ENCODE measurements around the gene SLC6A12.

DNA sequence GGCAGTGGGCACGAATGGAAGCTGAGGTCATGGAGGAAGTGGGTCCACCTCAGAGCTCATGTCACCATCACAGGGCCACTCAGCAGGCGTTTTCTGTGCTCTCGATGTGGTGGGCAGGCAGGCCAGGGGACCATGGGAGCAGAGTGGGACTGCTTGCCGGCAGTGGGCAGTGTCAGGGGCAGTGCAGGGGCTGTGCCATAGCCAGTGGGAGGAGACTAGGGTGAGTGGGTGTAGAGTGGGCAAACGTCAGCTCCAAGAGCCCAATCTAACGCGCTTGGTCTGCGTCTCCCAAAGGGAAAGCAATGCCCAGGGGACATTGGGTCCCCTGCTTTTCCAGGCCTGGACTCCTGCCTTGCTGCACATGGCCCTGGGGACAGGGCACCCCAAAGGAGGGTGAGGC lies 58.3 kb downstream of the SLC6A12 start:
- TF ChIP-seq, protein P1, sequence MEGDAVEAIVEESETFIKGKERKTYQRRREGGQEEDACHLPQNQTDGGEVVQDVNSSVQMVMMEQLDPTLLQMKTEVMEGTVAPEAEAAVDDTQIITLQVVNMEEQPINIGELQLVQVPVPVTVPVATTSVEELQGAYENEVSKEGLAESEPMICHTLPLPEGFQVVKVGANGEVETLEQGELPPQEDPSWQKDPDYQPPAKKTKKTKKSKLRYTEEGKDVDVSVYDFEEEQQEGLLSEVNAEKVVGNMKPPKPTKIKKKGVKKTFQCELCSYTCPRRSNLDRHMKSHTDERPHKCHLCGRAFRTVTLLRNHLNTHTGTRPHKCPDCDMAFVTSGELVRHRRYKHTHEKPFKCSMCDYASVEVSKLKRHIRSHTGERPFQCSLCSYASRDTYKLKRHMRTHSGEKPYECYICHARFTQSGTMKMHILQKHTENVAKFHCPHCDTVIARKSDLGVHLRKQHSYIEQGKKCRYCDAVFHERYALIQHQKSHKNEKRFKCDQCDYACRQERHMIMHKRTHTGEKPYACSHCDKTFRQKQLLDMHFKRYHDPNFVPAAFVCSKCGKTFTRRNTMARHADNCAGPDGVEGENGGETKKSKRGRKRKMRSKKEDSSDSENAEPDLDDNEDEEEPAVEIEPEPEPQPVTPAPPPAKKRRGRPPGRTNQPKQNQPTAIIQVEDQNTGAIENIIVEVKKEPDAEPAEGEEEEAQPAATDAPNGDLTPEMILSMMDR (IDR thresholded peaks at IDR 0.05), result no peak
- TF ChIP-seq POLR2A (IDR thresholded peaks at IDR 0.05; ENCODE audit: low read depth), result no peak

Data from esophagus muscularis mucosa (tissue), 3 donors.